NCI-H2227 treated with DMSO at 0.1 percent for 48 hours (cell line): ENCODE results near the gene EBLN2.

Source experiments
- DNase-seq: peaks from one replicate; lab custom pipeline; 2025; lab: John Stamatoyannopoulos, UW

The EBLN2 gene

GRCh38 chr3:73107676-73108187 is 46.3 kb downstream of the EBLN2 start:
- no peak for DNase-seq

- no peak for DNase-seq
Measured at GRCh38 chr3:73108750-73109149, 47.3 kb downstream of the EBLN2 start.

GRCh38 chr3:73110530-73110929 is 49.1 kb downstream of the EBLN2 start:
- DNase-seq: no peak
